GM18868 (cell line): ENCODE data around the gene MBOAT7.

Experiments used
- ATAC-seq: cut with Tn5 transposase; IDR thresholded peaks from one replicate; pipeline ENCODE4 v1.9.1; 2021; ENCODE audit warnings: mild to moderate bottlenecking, moderate library complexity; ENCODE audit not compliant: unreplicated experiment

The MBOAT7 gene

GRCh38 chr19:54147676-54148075 lies 41.7 kb downstream of the MBOAT7 start:
- ATAC-seq: no peak

GRCh38 chr19:54145541-54146158 lies 43.7 kb downstream of the MBOAT7 start:
- no peak for ATAC-seq

GRCh38 chr19:54142166-54142780 lies 47.1 kb downstream of the MBOAT7 start:
- ATAC-seq: no peak

GRCh38 chr19:54141356-54141755 lies 48.0 kb downstream of the MBOAT7 start:
- ATAC-seq: no peak

GRCh38 chr19:54138489-54139256 lies 50.7 kb downstream of the MBOAT7 start:
- ATAC-seq: no peak

GRCh38 chr19:54137699-54138488 lies 51.5 kb downstream of the MBOAT7 start, which contains the start of gene CNOT3:
Gene CNOT3, plus strand, starts transcription at chr19:54137762. Its CDS starts 5,217 bp downstream, at chr19:54142979.
- no peak for ATAC-seq

GRCh38 chr19:54136864-54137698 lies 52.3 kb downstream of the MBOAT7 start:
- peak; percentile 79 for ATAC-seq

- ATAC-seq: no peak
These were observed 53.1 kb downstream of the MBOAT7 start for GRCh38 chr19:54136086-54136863.

- no peak for ATAC-seq
These were observed 55.3 kb downstream of the MBOAT7 start for GRCh38 chr19:54133957-54134590.

- ATAC-seq: no peak
These were observed 55.9 kb downstream of the MBOAT7 start for GRCh38 chr19:54133312-54133956.

GRCh38 chr19:54129617-54129996 lies 59.8 kb downstream of the MBOAT7 start:
- ATAC-seq: no peak

- no peak for ATAC-seq
These were observed 60.4 kb downstream of the MBOAT7 start for GRCh38 chr19:54128796-54129616.

- no peak for ATAC-seq
These were observed 61.0 kb downstream of the MBOAT7 start for GRCh38 chr19:54128441-54128725.

GRCh38 chr19:54127688-54128440 lies 61.5 kb downstream of the MBOAT7 start:
- no peak for ATAC-seq

GRCh38 chr19:54125713-54126112 lies 63.7 kb downstream of the MBOAT7 start:
- no peak for ATAC-seq

- no peak for ATAC-seq
These were observed 65.0 kb downstream of the MBOAT7 start for GRCh38 chr19:54124393-54124792.

GRCh38 chr19:54123682-54124081 lies 65.7 kb downstream of the MBOAT7 start:
- ATAC-seq: no peak
